Inflammatory macrophage (primary cell): Measurements from ENCODE around the gene ITPR1.
"Not testable (repeated sequence)": the region's sequence is repeated elsewhere in the genome, so short reads cannot be mapped to it uniquely, and the experiment has no call there.

ENCODE experiments used
- DNase-seq, 2 donors: peaks; one replicate each; pipeline ENCODE4 v3.0.0-alpha.2; 2020 to 2022

ITPR1 gene

DNA sequence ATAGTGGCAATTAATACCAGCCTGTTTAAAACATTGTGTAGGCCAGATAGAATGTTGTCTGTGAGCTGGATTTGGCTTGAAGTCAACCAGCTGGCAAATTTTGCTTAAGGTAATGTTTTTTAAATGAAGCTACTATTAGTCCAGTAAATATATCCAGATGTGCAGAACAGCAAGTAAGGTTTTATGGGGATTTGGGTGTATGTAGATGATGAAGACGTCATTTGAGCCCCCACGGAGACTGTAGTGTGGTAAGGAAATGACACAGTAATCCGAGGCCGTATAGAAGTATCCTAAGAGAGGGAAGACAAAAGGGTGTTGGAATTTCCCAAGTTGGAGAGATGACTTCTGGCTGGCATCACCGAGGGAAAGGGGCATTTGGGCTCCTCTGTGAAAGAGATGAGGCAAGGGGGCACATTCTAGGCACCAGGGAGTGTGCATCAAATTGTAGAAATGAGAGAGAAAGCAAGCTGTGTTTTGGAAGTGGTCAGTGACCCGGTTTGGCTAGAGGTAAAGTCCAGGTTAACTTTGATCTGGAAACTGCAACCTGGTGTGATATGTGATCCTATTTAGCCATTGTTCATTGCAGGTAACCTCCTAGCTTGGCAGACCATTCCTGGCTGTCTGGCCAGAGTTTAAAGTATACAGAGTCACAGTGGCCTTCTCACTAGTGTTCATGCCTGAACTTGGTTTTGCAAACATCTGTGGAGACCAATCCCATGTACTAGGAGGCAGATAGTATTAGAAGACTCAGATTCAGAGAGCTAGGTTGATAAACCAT, 104.2 kb downstream of the ITPR1 start:
- no peak for DNase-seq

DNA sequence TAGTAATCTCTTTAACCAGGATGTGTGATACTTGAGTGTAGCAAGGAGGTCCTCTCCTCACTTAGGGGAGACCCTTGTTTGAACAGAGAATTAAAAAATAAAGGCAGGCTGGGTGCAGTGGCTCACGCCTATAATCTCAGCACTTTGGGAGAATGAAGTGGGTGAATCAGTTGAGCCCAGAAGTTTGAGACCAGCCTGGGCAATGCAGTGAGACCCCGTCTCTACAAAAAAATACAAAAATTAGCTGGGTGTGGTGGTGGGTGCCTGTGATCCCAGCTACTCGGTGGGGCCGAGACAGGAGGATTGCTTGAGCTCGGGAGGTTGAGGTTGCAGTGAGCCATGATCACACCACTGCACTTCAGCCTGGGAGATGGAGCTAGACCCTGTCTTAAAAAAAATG, 105.1 kb downstream of the ITPR1 start:
- DNase-seq, result not testable (repeated sequence)

DNA sequence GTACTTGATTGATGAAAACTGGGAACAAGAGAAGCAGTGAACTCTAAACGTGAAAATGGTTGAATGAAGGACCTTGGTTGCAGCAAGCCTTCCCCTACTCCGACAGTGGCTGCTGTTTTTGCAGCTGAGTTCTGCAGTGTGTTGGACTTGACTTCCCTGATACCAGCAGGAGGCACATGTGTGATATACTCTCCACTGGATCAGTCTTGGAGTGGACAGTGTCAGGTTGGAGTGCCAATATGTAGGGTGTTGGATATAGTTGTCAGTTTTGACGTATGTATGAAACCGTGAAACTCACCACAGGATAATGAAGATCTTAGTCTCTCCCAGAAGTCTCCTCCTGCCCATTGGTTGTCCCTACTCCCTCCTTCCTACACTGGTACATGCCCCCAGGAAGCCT, 106.5 kb downstream of the ITPR1 start:
- DNase-seq, result no peak

DNA sequence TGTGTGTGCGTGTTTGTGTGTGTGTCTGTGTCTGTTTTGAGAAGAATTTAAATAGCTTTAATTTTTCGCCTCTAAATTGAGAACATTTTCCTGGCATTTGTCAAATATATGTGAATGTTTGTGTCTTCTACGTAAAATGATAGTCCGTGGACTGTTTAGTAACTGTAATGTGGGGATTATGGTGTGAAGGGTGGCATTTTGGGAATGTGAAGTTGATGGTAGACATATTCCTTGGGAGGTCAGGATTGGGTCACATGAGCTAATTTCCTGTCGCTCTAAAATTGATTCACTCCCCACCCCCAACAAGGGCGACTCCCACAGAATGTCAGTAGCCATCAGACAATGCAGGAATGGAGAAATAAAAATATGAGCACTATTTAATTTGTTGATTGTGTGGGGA, 107.3 kb downstream of the ITPR1 start:
- DNase-seq, result no peak

DNA sequence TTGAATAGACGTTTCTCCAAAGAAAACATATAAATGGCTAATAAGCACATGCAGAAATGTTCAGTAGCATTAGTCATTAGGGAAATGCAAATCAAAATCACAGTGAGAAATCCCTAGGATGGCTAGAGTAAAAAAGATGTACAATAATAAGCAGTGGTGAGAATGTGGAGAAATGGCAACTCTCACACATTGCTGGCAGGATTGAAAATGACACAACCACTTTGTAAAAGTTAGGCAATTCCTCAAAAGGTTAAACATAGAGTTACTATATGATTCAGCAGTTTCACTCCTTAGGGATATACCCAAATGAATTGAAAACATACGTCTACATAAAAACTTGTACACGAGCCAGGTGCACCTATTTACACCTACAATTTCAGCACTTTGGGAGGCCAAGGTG, 108.7 kb downstream of the ITPR1 start:
- DNase-seq, result peak; percentile 40 to 68

DNA sequence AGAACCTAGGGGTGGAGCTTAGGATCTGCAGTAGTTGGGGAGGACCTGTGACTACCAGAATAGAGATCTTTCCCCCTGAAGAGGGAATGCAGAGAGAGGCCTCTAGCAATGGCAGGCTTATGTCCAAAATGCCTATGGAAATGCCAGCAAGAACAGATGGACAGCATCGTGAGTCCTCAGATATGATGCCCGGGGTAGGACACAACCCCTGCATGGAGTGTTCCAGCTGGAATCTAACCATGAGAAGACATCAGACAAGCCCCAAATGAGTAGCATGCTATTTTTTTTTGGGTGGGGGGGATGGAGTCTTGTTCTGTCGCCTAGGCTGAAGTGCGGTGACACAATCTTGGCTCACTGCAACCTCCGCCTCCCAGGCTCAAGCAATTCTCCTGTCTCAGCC, 111.5 kb downstream of the ITPR1 start:
- no peak for DNase-seq

DNA sequence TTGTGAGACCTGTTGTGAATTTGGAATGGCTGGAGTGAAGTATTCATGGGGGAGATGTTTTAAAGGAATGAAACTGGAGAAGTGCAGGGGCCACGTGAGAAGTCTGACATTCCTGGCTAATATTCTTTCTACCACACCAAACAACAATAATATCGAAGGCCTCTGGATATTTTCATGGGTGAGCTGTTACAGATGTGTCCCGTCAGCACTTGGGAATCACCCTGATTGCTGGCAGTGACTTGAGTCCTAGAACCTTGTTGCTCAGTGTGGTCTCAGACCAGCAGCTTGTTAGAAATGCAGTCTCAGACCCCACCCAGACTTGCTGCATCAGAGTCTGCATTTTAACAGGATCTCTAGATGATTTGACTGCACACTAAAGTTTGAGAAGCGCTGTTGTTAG, 113.8 kb downstream of the ITPR1 start:
- no peak for DNase-seq

DNA sequence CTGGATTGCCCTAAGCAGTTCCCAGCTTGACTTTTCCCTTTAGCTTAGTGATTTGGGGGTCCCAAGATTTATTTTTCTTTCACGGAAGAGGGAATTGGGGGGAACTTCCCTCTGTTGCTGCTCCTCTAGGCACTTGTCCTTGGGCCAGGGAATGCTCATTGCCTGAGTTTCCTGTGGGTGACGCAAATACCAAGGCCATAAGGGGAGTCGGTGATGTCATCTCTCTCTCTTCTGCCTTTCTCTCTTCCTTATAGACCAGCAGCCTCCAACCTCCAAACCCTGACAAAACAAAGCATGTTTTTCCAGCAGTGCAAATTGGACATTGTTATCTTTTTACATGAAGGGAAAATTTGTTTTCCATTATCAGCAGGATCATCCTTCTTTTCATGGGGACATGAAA, 120.2 kb downstream of the ITPR1 start:
- peak; percentile 21 to 53 for DNase-seq

DNA sequence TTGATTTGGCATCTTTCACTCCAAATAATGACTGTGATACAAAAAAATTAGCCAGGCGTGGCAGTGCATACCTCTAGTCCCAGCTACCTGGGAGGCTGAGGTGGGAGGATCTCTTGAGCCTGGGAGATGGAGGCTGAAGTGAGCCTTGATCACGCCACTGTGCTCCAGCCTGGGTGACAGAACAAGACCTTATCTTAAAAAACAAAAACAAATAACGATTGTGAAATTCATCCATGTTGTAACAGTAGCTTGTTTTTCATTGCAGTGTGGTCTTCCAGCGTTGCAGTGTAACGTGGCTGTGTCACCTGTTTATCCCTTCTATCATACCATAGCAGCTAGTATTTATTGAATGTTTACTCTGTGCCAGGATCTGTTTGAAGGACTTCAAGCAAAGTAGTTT, 120.9 kb downstream of the ITPR1 start:
- DNase-seq, result peak in 1 of 2 donors; percentile 13

DNA sequence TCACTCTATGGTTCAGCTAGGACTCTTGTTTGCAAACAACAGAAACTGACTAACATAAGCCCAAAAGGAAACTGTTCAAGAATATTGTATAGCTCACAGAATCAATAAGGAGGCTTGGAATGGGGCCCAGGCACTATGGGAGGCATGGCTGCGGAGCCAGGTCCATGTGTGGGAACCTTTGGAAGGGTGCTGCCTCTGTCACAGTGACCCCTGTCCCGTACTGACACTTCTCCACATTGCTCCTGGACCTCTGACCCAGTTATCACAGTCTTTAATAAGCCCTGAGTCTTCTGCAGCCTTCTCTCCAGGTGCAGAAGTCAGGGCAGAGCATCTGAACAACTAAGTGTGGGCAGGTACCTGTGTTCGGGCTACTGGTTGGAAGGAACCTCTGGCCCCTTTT, 121.8 kb downstream of the ITPR1 start:
- no peak for DNase-seq

DNA sequence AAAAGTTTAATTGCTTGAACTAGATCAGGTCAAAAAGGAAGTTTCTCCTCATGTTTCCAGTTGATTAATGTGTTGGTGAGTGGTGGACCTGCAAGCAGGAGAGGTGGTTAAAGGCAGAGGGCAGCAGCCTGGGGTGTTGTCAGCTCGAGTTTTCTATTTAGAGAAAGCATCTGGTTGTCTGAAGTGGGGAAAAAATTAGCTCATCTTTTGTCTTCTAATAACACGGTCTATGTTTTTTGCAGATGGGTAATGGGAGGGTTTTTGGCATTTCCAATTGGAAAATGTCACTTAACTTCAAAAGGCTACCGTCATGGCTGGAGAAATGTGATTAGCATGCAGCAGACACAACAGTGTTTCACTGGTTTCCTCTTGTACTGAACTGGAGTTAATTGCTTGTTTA, 122.6 kb downstream of the ITPR1 start:
- DNase-seq, result no peak

DNA sequence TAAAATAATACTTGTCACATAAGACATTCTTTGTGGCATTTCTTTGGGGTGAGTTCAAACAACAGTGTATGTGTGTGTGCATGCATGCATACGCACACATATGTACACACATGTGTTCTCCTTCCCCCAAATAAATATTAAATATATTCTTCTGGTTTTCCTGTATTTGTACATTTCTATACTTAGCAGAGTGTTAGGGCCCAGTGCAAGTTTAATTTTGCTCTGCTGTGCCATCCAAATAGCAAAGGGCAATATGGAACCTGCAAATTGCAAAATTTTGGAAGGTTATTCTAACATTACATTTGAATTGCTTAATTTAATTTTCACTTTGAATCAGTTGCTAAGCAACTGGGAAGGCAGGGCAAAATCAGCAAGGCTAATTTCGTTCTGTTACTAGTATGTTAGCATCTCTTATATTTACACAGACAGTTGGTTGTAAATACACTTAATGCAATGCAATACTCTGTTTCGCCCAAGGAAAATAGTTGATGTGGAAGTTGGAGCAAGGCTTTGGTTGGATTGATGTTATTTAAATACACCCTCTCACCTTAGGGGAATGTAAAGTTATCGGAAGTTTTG, 130.4 kb downstream of the ITPR1 start:
- DNase-seq, result no peak

DNA sequence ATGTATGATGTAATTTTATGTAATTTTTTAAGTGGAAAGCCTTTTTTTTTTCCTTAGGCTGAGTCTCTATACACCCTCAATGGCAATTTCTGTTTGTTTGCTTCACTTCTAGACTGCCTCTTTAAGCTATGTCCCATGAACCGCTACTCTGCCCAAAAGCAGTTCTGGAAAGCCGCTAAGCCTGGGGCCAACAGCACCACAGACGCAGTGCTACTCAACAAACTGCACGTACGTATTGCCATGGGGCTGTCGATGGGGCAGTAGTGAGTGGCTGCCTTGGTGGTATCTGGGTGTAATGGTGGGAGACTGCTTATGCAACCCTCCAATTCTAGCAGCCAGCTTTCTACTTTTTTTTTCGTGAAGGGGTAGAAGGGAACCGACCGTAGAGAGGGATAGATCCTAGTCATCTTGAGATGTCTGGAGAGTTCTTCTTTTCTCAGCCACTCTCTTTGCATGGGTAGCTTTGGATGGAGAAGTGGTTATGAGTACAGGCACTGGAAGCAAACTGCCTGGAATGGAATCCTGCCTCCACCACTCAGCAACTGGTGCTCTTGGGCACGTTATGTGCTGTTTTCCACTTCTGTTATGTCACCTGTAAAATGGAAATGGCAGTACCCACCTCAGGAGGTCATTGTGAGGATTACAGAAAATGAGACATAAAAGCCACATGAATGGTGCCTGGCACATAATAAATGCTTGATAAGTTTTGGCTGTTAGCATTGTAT, 134.7 kb downstream of the ITPR1 start:
- no peak for DNase-seq

DNA sequence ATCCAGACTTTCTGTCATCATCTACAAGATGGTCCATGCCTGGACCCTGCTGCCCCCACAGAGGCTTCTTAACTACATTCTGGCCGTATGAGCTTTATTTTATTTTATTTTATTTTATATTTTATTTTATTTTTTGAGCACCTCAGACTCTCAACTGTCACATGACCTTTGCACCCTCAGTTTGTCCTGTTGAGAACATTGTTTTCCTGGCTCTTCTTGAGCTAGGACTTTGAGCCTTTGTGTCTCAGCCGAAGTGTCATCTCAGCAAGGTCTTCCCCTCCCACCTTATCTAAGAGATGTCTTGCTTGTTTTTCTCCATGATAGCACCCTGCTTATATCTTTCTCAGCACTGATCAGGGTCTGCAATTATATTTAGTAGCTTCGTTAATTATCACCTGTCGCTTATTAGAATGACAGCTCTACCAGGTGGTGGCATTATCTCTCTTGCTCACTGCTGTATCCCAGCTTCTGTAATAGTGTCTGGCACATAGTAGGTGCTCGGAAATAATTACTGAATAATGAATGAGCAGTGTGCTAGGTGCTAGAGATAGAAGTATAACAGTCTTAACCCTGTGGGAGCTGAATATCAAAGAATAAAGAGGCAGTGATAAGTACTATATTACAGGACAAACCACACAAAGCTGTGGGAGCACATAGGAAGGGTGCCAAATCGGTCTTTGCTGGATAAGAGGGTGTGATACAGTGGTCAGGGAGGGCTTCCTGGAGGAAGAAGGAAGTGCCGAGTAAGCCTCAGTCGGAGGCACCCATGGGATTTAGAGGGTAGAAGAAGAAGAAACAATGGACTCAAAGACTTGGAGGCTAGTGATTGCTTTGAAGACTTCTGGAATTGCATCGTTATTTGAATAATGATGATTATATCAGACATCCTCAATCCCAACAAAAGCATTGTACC, 136.2 kb downstream of the ITPR1 start:
- no peak for DNase-seq

DNA sequence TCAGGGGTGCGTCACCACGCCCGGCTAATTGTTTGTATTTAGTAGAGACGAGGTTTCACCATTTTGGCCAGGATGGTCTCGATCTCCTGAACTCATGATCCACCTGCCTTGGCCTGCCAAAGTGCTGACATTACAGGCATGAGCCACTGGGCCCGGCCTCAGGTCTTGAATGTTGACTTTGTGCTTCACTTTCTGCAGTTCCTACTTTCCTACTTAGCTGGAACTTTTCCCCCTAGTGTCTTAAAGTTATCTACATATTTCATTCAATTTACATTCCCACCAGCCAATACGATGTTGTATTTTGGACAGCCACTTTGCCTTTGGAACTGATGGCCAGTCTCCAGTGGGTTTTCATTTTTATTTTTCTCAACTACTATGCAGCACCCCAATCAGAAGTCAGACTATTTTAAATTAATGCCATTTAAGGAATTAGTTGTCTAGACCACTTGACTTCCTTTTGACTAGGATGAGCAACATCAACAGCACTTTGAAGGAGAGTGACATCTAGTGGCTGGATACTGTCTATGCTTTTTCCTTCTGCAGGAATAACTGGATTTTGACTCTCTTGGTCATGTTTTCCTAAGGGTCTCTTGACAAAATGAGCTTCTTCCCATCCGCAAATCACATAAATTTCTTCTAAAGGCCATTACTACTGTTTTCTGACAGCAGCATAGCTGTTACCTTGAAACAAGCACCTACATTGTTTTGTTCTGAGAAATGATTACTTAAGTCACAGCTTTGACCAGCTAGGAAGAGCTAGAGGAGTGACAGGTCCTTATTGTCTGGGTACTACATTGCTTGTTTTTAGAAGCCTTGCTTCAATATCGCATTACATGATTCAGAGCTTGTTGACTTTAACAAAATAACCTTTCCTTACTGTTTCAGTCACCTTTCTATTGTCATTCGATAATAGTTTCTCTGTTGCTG, 140.2 kb downstream of the ITPR1 start:
- DNase-seq, result peak; percentile 69 to 71

DNA sequence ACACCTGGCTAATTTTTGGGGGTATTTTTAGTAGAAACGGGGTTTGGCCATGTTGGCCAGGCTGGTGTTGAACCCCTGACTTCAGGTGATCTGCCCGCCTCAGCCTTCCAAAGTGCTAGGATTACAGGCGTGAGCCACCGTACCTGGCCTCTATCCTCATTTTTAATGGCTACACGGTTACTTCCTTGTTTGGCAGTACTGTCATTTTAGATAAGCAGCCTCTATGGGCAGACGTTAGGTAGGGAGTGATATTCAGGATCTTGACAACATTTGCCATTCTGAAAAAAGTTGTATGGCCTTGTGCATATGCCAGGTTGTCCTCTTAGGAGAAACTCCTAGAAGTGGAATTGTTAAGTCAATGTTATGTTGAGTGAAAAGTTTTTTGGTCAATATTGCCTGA, 141.7 kb downstream of the ITPR1 start:
- no peak for DNase-seq

DNA sequence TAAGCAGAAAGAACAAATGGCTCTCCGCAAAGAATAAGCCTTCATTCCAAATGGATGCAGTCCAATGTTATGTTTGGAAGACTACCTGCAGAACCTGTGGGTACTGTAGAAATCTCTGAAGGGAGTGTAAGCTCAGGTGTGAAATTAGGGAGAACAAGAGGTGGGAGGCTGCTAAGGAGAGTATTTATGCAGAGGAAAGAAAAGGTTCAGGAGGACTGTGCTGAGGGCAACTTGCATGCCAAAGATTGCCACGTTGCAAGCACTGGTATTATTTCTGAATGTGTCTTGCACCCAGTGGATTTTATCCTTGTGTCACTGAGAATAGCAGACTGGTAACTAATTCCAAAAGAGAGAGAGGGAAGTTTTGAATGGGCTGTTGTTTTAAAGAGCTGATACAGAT, 144.1 kb downstream of the ITPR1 start:
- no peak for DNase-seq

DNA sequence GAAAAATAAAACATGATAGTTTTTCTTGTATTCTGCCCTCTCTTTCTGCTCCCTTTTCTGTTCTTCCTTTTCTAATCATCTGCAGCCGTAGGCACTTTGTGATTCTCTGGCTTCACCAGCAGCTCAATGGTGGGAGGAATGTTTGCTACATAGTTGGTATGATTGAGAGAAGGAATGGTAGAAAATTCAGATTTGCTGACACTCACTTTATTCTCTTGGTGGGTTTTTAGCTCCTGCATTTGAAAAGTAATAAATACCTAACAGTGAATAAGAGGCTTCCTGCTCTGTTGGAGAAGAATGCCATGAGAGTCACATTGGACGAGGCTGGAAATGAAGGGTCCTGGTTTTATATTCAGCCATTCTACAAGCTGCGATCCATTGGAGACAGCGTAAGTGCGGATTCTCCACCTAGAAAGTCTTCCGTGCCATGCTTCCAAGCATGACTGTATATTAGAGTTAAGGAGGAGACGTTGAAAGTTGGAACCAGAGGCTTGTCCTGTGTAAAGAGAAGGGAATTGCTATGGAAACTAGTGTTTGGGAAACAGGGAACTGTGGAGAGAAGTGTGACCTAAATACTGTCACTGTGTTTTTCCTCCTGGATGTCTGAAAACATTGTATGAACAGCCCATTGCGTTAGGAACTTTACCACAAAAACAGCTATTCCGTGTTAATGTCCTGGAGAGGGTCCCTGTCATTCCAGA, 148.9 kb downstream of the ITPR1 start:
- no peak for DNase-seq

DNA sequence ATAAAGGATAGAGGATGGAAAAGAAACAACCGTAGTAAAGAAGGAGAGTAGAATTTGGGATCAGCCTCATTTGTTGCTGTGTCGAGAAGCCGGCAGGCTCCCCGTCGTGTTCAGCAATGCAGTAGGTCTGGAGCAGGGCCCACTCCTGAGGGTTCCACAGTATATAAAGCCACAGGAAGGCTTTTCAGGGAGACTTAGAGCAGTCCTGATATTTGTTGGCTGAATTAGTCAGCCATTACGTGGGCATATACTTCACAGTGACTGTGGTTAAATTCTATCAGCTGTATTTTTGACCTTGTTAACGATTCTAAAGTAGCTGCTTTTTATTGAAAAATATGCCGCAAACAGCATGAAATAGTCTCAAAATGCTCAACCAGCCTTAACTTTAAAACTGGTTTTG, 149.5 kb downstream of the ITPR1 start:
- DNase-seq, result no peak

DNA sequence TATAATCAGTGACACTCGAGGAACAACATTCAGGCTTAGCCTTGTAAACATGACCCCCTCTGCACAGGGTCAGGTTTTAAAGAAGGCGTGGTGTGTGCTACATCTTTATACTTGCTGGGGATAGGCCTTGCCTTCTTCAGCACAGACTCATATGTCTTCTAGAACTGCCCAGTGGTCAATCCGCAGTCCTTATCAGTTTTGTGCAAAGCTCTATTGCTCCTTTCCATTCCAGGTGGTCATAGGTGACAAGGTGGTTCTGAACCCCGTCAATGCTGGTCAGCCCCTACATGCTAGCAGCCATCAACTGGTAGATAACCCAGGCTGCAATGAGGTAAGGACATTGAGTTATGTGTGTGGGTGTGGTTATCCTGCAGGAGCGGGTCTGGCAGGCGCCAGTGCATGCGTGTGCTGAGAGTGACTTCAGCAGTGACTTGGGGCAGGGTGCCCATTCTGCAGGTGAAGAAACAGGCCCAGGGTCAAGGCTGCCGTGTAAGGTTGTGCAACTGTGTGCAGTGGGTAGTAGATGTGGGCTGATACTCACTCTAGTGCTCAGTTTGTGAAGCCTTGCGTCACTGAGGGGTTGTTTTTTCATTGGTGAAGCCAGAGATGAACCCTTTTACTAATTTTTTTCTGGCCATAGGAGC, 150.9 kb downstream of the ITPR1 start:
- peak in 1 of 2 donors; percentile 24 for DNase-seq

DNA sequence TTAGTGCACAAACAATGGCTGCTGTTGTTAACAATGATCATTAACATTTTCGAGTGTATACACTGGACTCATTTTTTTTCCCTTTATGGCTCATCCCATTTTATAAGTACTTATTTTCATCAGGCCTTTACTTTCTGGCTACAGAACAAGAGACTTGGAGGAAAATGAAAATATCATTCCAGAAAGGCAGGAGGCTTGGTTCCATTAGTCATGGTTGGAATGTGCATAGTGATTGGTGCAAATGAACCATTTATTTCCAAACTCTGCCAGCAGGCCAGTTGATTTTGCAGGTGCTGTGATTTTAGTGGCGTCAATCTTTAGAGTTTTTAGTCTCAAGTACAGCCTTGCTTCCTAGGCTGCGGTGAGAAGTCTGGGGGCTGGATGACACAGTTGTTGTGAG, 151.8 kb downstream of the ITPR1 start:
- no peak for DNase-seq
